Brain microvascular endothelial cell (primary cell): ENCODE results near the gene NHSL2.

Experiments
- DNase-seq: peaks from one replicate; pipeline ENCODE4 v3.0.0-alpha.2; 2020
- H3K27ac ChIP-seq: fragments of 250-450 bp; sonication (Bioruptor Pico); 2 replicates; pipeline ENCODE4 v1.5.1; 2020; ENCODE audit warnings: mild to moderate bottlenecking, moderate library complexity
- H3K27me3 ChIP-seq: fragments of 250-450 bp; sonication (Bioruptor Pico); replicated peaks from 2 replicates; pipeline ENCODE4 v1.5.1; 2020; ENCODE audit warnings: mild to moderate bottlenecking
- H3K36me3 ChIP-seq: fragments of 250-450 bp; sonication (Bioruptor Pico); replicated peaks from 2 replicates; pipeline ENCODE4 v1.5.1; 2020; ENCODE audit warnings: mild to moderate bottlenecking
- H3K4me3 ChIP-seq: 2 replicates; pipeline ENCODE4 v1.5.1; 2011; ENCODE audit warnings: low read depth, mild to moderate bottlenecking, control low read depth, low read length, moderate library complexity
- CTCF ChIP-seq: IDR thresholded peaks from 2 replicates; pipeline ENCODE4 v1.5.1; 2011; ENCODE audit warnings: low read depth, mild to moderate bottlenecking, moderate library complexity, low read length, control low read depth, inconsistent platforms; ENCODE audit errors: missing control alignments
- in situ Hi-C: cut with HindIII; loops from 2 replicates; pipeline ENCODE4 v1.10.0; 2017; ENCODE audit warnings: low sequenced_read_pairs, low pct_ligation_motif_present

Gene NHSL2

GRCh38 chrX:71917621-71918343 lies 7.1 kb downstream of the NHSL2 start:
- Histone ChIP-seq H3K36me3 (no peaks in the 10 kb centered on the region), H3K27me3 (no peaks in the 10 kb centered on the region), H3K4me3 (no peak overlapping the region), H3K27ac (no peak overlapping the region)
- DNase-seq, result no peak
- no peak for TF ChIP-seq CTCF
- in situ Hi-C loops, result no loop called here

GRCh38 chrX:71919431-71919830 lies 8.8 kb downstream of the NHSL2 start:
- Histone ChIP-seq H3K27ac (no peak overlapping the region), H3K36me3 (no peaks in the 10 kb centered on the region), H3K4me3 (no peak overlapping the region), H3K27me3 (no peaks in the 10 kb centered on the region)
- DNase-seq, result no peak
- no peak for TF ChIP-seq CTCF
- in situ Hi-C loops, result no loop called here

GRCh38 chrX:71919886-71920285 lies 9.2 kb downstream of the NHSL2 start:
- Histone ChIP-seq H3K27me3 (no peaks in the 10 kb centered on the region), H3K36me3 (no peaks in the 10 kb centered on the region), H3K4me3 (no peak overlapping the region), H3K27ac (no peak overlapping the region)
- no peak for TF ChIP-seq CTCF
- in situ Hi-C loops, result no loop called here
- no peak for DNase-seq

GRCh38 chrX:71922686-71923085 lies 12.0 kb downstream of the NHSL2 start:
- no peak for TF ChIP-seq CTCF
- in situ Hi-C loops, result no loop called here
- H3K27ac ChIP-seq, result no peak overlapping the region
- DNase-seq, result no peak
- H3K36me3 ChIP-seq, result no peaks in the 10 kb centered on the region
- no peaks in the 10 kb centered on the region for H3K27me3 ChIP-seq
- H3K4me3 ChIP-seq, result no peak overlapping the region

GRCh38 chrX:71923516-71923915 lies 12.9 kb downstream of the NHSL2 start:
- in situ Hi-C loops, result no loop called here
- Histone ChIP-seq H3K4me3 (no peak overlapping the region), H3K27ac (no peak overlapping the region), H3K36me3 (no peaks in the 10 kb centered on the region), H3K27me3 (no peaks in the 10 kb centered on the region)
- no peak for DNase-seq
- TF ChIP-seq CTCF, result no peak

GRCh38 chrX:71927040-71927439 lies 16.4 kb downstream of the NHSL2 start:
- no peaks in the 10 kb centered on the region for H3K27me3 ChIP-seq
- no peak overlapping the region for H3K4me3 ChIP-seq
- in situ Hi-C loops, result no loop called here
- DNase-seq, result no peak
- TF ChIP-seq CTCF, result no peak
- no peaks in the 10 kb centered on the region for H3K36me3 ChIP-seq
- H3K27ac ChIP-seq, result no peak overlapping the region
